GM21367 (cell line): ENCODE results near the gene TACR2.

Experiments used
- ATAC-seq: cut with Tn5 transposase; IDR thresholded peaks from one replicate; pipeline ENCODE4 v1.9.1; 2021; ENCODE audit not compliant: unreplicated experiment

Gene TACR2

GRCh38 chr10:69376662-69377061, 40.1 kb downstream of the TACR2 start:
- ATAC-seq = no peak

- ATAC-seq = no peak
These were observed 41.2 kb downstream of the TACR2 start for GRCh38 chr10:69375307-69376151.

- no peak for ATAC-seq
These were observed 41.8 kb downstream of the TACR2 start for GRCh38 chr10:69374931-69375306.

GRCh38 chr10:69374242-69374641, 42.5 kb downstream of the TACR2 start:
- no peak for ATAC-seq

GRCh38 chr10:69372126-69372980, 44.4 kb downstream of the TACR2 start:
- no peak for ATAC-seq

GRCh38 chr10:69367469-69367868, 49.2 kb downstream of the TACR2 start:
- no peak for ATAC-seq

- no peak for ATAC-seq
These were observed 50.0 kb downstream of the TACR2 start for GRCh38 chr10:69366738-69367137.

GRCh38 chr10:69364232-69364940, 52.3 kb downstream of the TACR2 start:
- ATAC-seq = no peak

GRCh38 chr10:69363666-69364065, 53.1 kb downstream of the TACR2 start:
- no peak for ATAC-seq

GRCh38 chr10:69362471-69362954, 54.2 kb downstream of the TACR2 start:
- ATAC-seq = no peak

- no peak for ATAC-seq
These were observed 55.5 kb downstream of the TACR2 start for GRCh38 chr10:69361303-69361614.

GRCh38 chr10:69360485-69361302, 56.0 kb downstream of the TACR2 start:
- ATAC-seq = no peak

GRCh38 chr10:69359594-69359993, 57.1 kb downstream of the TACR2 start:
- ATAC-seq = no peak

GRCh38 chr10:69359148-69359547, 57.6 kb downstream of the TACR2 start:
- ATAC-seq = no peak

- ATAC-seq = no peak
These were observed 58.4 kb downstream of the TACR2 start for GRCh38 chr10:69358148-69358795.

GRCh38 chr10:69356187-69356586, 60.5 kb downstream of the TACR2 start:
- ATAC-seq = no peak

- no peak for ATAC-seq
These were observed 62.6 kb downstream of the TACR2 start for GRCh38 chr10:69353977-69354635.
